ENCODE data around the gene ANGPTL8. TPM values are rescaled to one million over a fixed set of nuclear protein-coding genes. Genes with fewer than 3 reads are reported as not detected.

ANGPTL8 gene
- total and polyA plus RNA-seq, 2 experiments from 2014 or later: not detected

GRCh38 chr19:11198175-11198534 is 41.3 kb upstream of the ANGPTL8 start:
- no peak for TF ChIP-seq EZH2 (IDR thresholded peaks at IDR 0.05; ENCODE audit: low read depth, unreplicated experiment)
- TF ChIP-seq REST (IDR thresholded peaks at IDR 0.05; ENCODE audit: unreplicated experiment): no peak
- no peak for TF ChIP-seq ZNF114 (CRISPR knock-in tag; IDR thresholded peaks at IDR 0.05)
- TF ChIP-seq CTCF (conservative IDR thresholded peaks at IDR 0.05; ENCODE audit: low read depth in 2 of 2): no peak
- no peak for TF ChIP-seq CREB1 (CRISPR knock-in tag; IDR thresholded peaks at IDR 0.05; ENCODE audit: low read depth)
- no peak for TF ChIP-seq ZNF462 (CRISPR knock-in tag; IDR thresholded peaks at IDR 0.05)
- TF ChIP-seq POLR2AphosphoS5 (IDR thresholded peaks at IDR 0.05; ENCODE audit: low read depth): no peak
- no peak for TF ChIP-seq NANOG (IDR thresholded peaks at IDR 0.05; ENCODE audit: borderline replicate concordance)
- TF ChIP-seq STAT1 (IDR thresholded peaks at IDR 0.05; ENCODE audit: unreplicated experiment): no peak
- no peak for TF ChIP-seq ETS1 (IDR thresholded peaks at IDR 0.05)
- no peak for TF ChIP-seq EZH2phosphoT487 (IDR thresholded peaks at IDR 0.05; ENCODE audit: unreplicated experiment)
- TF ChIP-seq ZNF331 (CRISPR knock-in tag; IDR thresholded peaks at IDR 0.05; ENCODE audit: low read depth): no peak
- TF ChIP-seq JUNB (IDR thresholded peaks at IDR 0.05; ENCODE audit: unreplicated experiment): no peak
- ATAC-seq: no peak
- H3K27ac ChIP-seq (ENCODE audit: low read depth): peak overlapping the region; percentile 68
- no peaks in the 10 kb centered on the region for H3K79me2 ChIP-seq (replicated peaks; ENCODE audit: insufficient read depth)
- Mint-ChIP-seq H3K4me3 (peak overlapping the region; percentile 75), H3K36me3 (ENCODE audit: low read depth) (peaks cover 11% of the 10 kb centered on the region; the same call in 2 of the 3 replicates), H3K27ac (no peak overlapping the region), H3K9me3 (no peaks in the 10 kb centered on the region), H3K27me3 (ENCODE audit: insufficient read depth, low read depth, poor library complexity) (peaks cover 9% of the 10 kb centered on the region), H3K4me1 (peaks cover 4% of the 10 kb centered on the region)
- H2AFZ ChIP-seq: 0 out of 2 replicates have a peak overlapping the region, but pooled peaks have one; percentile 73
- H3K36me3 ChIP-seq (ENCODE audit: insufficient read depth): no peaks in the 10 kb centered on the region
- no peaks in the 10 kb centered on the region for H3K9me2 ChIP-seq (ENCODE audit: insufficient read depth)
- peaks cover 29% of the 10 kb centered on the region for H3F3A ChIP-seq (replicated peaks; ENCODE audit: low read depth)
- H3K4me3 ChIP-seq: peak overlapping the region; percentile 83
- H4K20me1 ChIP-seq (replicated peaks; ENCODE audit: insufficient read depth): no peaks in the 10 kb centered on the region
- no peaks in the 10 kb centered on the region for H3K27me3 ChIP-seq (ENCODE audit: insufficient read depth)
- H3K4me1 ChIP-seq (ENCODE audit: insufficient read depth): peaks cover 8% of the 10 kb centered on the region; the same call in 1 of the 2 replicates
- DNase-seq (ENCODE audit: low spot score): no peak
- H3K4me2 ChIP-seq: peak overlapping the region; percentile 74
